GM12865 (cell line): ENCODE data around the gene PRKN.

Experiments
- DNase-seq: peaks from one replicate; pipeline ENCODE4 v3.0.0; 2010; ENCODE audit warnings: low read depth
- H3K4me3 ChIP-seq: 2 replicates; pipeline ENCODE4 v1.5.1; 2011; ENCODE audit warnings: mild to moderate bottlenecking, low read depth, low read length, control low read depth
- TF ChIP-seq, protein P1 (sequence below): IDR thresholded peaks from 2 replicates; pipeline ENCODE4 v1.5.1; 2011; ENCODE audit warnings: low read length, control low read depth, low read depth, inconsistent platforms; ENCODE audit not compliant: insufficient read depth; ENCODE audit errors: missing control alignments

The PRKN gene

DNA sequence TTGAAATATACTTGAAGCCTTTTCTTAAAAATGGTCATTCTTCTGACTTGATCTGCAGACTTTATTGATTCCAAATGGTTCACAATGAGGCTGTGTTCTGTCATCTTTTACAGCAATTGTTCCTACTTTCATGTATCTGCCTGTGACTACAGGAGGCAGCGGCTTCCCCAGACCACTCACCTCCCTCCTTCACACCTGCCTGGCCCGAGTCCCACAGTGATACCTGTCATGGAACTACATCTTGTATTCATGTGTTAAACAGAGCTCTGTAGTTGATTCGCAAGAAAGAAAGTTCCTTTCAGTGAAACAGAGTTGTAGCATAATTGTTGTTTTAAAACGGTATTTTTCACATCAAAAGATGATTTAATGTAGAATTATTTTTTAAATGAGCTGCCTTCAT lies 780.2 kb downstream of the PRKN start:
- no peak overlapping the region for H3K4me3 ChIP-seq
- DNase-seq: no peak
- TF ChIP-seq, protein P1, sequence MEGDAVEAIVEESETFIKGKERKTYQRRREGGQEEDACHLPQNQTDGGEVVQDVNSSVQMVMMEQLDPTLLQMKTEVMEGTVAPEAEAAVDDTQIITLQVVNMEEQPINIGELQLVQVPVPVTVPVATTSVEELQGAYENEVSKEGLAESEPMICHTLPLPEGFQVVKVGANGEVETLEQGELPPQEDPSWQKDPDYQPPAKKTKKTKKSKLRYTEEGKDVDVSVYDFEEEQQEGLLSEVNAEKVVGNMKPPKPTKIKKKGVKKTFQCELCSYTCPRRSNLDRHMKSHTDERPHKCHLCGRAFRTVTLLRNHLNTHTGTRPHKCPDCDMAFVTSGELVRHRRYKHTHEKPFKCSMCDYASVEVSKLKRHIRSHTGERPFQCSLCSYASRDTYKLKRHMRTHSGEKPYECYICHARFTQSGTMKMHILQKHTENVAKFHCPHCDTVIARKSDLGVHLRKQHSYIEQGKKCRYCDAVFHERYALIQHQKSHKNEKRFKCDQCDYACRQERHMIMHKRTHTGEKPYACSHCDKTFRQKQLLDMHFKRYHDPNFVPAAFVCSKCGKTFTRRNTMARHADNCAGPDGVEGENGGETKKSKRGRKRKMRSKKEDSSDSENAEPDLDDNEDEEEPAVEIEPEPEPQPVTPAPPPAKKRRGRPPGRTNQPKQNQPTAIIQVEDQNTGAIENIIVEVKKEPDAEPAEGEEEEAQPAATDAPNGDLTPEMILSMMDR: no peak

DNA sequence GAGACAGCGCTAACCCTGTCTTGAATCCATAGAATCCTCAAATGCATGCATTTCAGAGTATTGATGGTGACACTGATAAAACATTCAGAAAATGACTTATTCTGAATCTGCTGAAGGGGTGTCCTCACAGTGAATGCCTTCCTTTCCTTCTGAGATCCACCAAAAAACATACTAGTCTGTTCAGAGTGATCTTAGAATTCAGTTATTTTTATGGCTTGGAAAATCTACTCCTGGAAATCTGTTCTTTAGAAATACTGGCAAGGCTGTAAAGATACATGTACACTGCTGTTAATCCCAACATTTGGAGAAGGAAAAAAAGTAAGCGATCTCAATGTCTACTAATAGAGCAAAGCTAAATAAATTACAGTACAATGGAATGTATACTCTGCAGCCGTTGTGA lies 781.1 kb downstream of the PRKN start:
- TF ChIP-seq, protein P1: no peak
- no peak overlapping the region for H3K4me3 ChIP-seq
- DNase-seq: no peak

DNA sequence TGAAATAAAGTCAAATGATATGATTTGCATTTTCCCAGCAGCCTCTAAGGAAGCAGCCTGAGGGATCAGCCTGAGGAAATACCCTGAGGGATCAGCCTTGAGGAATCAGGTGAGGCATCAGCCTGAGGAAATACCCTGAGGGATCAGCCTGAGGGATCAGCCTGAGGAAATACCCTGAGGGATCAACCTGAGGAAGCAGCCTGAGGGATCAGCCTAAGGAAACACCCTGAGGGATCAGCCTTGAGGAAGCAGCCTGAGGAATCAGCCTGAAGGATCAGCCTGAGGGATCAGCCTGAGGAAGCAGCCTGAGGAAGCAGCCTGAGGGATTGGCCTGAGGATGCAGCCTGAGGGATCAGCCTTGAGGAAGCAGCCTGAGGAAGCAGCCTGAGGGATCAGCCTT lies 784.0 kb downstream of the PRKN start:
- TF ChIP-seq, protein P1: no peak
- DNase-seq: no peak
- H3K4me3 ChIP-seq: no peak overlapping the region

DNA sequence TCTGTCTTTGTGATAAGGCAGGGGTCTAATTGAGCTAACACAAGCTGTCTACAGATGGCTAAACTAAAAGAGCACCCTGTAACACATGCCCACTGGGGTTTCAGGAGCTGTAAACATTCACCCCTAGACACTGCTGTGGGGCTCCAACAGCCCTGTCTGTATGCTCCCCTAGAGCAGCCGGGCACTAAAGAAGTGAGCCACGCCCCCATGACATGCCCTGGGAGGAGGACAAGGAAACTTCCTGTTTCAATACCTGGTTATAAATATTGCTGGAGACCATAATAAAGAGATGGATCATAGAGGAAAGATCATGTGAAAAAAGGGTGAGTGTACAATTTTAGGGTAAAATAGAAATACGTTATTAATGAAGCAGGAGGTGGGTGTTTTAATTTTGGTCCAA lies 786.0 kb downstream of the PRKN start:
- TF ChIP-seq, protein P1: no peak
- no peak for DNase-seq
- no peak overlapping the region for H3K4me3 ChIP-seq

DNA sequence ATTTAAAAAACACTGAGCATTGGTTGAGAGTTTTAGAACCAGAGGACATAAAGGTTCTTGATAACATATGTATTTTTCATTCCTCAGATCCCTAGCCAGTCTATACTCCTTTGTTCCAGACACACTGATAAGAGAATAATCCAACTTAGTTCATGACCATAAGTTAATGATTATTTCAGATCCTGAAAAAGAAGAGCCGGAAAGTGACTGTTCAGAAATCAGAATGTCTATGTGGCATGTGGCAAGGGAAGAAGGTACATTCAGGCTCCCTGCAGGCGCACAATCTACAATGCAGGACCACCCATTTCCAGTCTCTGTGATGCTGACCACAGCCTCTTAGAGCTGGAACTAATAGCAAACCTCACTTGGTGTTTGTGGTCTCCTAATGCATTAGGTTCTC lies 787.0 kb downstream of the PRKN start:
- TF ChIP-seq, protein P1: no peak
- DNase-seq: no peak
- no peak overlapping the region for H3K4me3 ChIP-seq

DNA sequence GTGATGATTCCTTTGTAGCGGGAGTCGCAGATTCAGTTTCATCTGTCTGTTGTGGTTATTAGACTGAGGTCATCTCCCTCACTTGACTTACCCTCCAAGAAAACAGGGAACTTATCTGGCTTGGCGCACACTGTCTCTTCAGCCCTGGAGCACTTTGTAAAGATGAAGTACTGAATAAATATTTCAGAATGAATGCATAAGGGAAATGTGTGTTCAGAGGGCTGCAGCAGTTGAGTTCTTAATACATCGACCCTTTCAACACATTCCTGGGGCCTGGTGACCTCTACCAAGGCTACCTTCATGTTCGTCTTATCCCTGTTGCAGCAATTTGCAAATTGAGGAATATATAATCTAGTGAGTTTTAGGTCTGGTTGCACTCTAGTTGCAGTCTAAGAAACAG lies 801.2 kb downstream of the PRKN start:
- H3K4me3 ChIP-seq: no peak overlapping the region
- DNase-seq: no peak
- TF ChIP-seq, protein P1: no peak

DNA sequence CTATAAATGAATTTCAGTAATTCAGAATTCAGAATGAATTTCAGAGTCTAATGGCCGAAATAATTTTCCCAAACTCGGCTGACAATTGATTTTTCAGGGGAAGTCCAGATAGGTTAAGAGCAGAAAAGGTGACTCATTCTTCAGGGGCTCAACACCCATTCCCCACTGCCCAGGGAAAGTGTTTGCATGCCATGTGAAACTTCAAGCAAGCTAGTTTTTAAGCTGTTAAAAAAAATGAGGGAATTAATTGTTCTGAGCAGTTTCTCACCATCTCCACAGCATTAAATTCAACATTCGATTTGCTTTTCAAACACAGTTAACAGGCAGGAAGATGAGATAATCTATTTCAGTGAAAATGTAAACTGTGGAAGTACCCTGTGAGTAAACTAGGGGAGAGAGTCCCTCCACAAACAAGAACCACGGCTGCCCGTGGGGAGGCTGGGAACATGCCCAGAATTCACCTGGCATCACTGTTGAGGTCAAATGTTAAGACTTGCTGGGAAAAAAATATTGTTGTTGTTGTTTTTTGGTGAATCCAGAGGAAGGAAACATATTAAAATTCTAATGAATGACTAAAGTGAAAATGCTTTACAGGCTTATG lies 803.0 kb downstream of the PRKN start:
- TF ChIP-seq, protein P1: no peak
- no peak overlapping the region for H3K4me3 ChIP-seq
- no peak for DNase-seq
